HuH-7 (cell line): ENCODE results near the gene TSPOAP1.

Experiments used
- DNase-seq: peaks from one replicate; pipeline ENCODE4 v3.0.0; 2011; ENCODE audit warnings: low spot score

TSPOAP1 gene

GRCh38 chr17:58338841-58339754, 10.5 kb upstream of the TSPOAP1 start:
- DNase-seq = no peak

- DNase-seq = no peak
These were observed 9.9 kb upstream of the TSPOAP1 start for GRCh38 chr17:58338454-58338840.

- no peak for DNase-seq
These were observed 9.2 kb upstream of the TSPOAP1 start for GRCh38 chr17:58337600-58338453.

- DNase-seq = no peak
These were observed 8.6 kb upstream of the TSPOAP1 start for GRCh38 chr17:58337210-58337599.

GRCh38 chr17:58336456-58337209, 8.0 kb upstream of the TSPOAP1 start:
- DNase-seq = no peak

GRCh38 chr17:58335779-58336455, 7.3 kb upstream of the TSPOAP1 start:
- no peak for DNase-seq

- no peak for DNase-seq
These were observed 6.6 kb upstream of the TSPOAP1 start for GRCh38 chr17:58335061-58335731.

- no peak for DNase-seq
These were observed 6.1 kb upstream of the TSPOAP1 start for GRCh38 chr17:58334661-58335060.

GRCh38 chr17:58334256-58334655, 5.7 kb upstream of the TSPOAP1 start:
- DNase-seq = no peak

GRCh38 chr17:58333736-58334207, 5.2 kb upstream of the TSPOAP1 start:
- no peak for DNase-seq

- DNase-seq = no peak
These were observed 4.5 kb upstream of the TSPOAP1 start for GRCh38 chr17:58332778-58333735.

- DNase-seq = no peak
These were observed 3.5 kb upstream of the TSPOAP1 start for GRCh38 chr17:58331815-58332777.

- no peak for DNase-seq
These were observed 2.6 kb upstream of the TSPOAP1 start for GRCh38 chr17:58330997-58331814.

- no peak for DNase-seq
These were observed 2.0 kb upstream of the TSPOAP1 start for GRCh38 chr17:58330538-58330996.

GRCh38 chr17:58329810-58330537, 1.4 kb upstream of the TSPOAP1 start:
- no peak for DNase-seq

- DNase-seq = no peak
These were observed 627 bp upstream of the TSPOAP1 start for GRCh38 chr17:58329035-58329809.
